ENCODE results near the gene POLR1C.
"Not testable (repeated sequence)": the region's sequence is repeated elsewhere in the genome, so short reads cannot be mapped to it uniquely, and the experiment has no call there.

POLR1C gene

DNA sequence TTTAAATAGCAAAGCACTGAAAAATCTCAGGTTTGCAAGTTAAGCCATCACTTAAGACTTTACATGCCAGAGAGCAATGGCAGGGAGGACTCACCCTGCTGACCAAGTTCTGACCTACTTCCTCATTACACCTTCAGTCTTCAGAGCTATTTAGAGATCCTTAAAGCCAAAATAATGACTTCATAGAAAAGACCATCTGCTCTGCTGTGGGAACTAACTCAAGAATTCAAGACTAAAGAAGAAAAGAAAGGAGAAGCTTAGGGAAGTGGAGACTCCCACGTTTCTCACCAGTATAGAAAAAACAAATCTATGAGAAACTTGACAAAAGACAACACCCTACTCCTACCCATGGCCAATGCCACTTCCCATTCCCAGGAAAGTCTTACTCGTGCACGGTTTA lies 30.3 kb downstream of the POLR1C start:
- no peaks in the 10 kb centered on the region for H3K9me3 Mint-ChIP-seq
- H3K36me3 Mint-ChIP-seq (ENCODE audit: low read depth): peaks cover 76% of the 10 kb centered on the region
- H3K4me1 Mint-ChIP-seq (ENCODE audit: low read depth): no peaks in the 10 kb centered on the region
- no peak overlapping the region for H3K4me3 Mint-ChIP-seq
- H3K27ac Mint-ChIP-seq: no peak overlapping the region
- H3K27me3 Mint-ChIP-seq: no peaks in the 10 kb centered on the region

DNA sequence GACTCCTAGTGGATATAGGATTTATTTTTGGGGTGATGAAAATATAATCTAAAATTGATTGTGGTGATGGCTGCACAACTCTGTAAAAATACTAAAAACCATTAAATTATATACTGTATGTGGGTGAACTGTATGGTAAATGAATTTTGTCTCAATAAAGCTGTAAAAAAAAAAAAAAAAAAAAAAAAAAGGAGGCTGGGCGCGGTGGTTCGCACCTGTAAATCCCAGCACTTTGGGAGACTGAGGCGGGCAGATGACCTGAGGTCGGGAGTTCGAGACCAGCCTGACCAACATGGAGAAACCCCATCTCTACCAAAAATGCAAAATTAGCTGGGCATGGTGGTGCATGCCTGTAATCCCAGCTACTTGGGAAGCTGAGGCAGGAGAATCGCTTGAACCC lies 40.7 kb downstream of the POLR1C start:
- H3K9me3 Mint-ChIP-seq; H3K27me3 Mint-ChIP-seq; H3K27ac Mint-ChIP-seq; H3K4me3 Mint-ChIP-seq; H3K4me1 Mint-ChIP-seq (ENCODE audit: low read depth): not testable (repeated sequence)
- H3K36me3 Mint-ChIP-seq (ENCODE audit: low read depth): peaks cover 87% of the 10 kb centered on the region

DNA sequence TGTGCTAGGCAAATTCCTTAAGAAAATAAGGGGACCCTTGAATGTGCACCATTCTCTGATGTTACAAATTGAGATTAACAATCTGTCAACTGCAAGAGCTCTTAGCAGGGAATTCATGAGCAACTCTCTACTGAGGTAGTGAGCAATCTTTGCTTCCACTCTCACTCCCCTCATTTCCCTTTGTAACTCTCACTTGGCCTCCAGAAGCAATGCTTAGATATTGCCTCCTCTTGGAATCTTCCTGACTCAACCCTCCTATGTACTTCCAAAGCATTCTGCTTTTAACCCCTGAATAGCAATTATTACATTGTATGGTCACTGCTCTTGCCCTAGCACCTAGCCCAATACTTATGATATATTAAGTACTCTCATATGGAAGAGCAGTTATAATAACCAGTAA lies 42.4 kb downstream of the POLR1C start:
- no peak overlapping the region for H3K27ac Mint-ChIP-seq
- no peaks in the 10 kb centered on the region for H3K27me3 Mint-ChIP-seq
- no peak overlapping the region for H3K4me3 Mint-ChIP-seq
- peaks cover 80% of the 10 kb centered on the region for H3K36me3 Mint-ChIP-seq (ENCODE audit: low read depth)
- no peaks in the 10 kb centered on the region for H3K9me3 Mint-ChIP-seq
- H3K4me1 Mint-ChIP-seq (ENCODE audit: low read depth): no peaks in the 10 kb centered on the region

DNA sequence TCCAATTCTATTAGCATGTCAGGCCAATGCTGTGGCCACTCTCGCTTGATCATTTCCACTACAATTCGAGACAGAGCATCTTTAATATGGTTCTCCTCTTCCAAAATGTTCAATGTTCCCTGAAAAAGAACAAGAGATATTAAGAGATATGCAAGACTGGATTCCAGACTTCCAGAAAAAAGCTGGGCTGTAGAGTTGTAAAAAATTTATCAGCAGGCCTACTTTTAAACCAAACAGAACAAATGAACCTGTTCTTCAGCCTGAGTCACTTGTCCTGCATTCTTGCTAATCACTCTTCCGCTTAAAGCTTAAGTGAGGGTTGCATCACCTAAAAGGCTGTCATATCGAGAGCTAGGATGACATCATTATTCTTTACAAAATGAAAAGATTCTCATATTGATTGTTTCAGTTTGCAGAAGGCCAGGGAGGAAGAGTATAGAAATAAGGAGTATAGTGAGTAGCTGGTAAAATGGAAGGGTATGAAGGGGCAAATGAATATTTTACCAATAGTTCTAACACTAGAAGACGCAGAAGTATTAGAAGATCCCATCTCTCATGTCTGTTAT lies 54.1 kb downstream of the POLR1C start:
- peaks cover 58% of the 10 kb centered on the region for H3K36me3 Mint-ChIP-seq (ENCODE audit: low read depth)
- H3K9me3 Mint-ChIP-seq: no peaks in the 10 kb centered on the region
- H3K4me1 Mint-ChIP-seq (ENCODE audit: low read depth): peaks cover 39% of the 10 kb centered on the region
- H3K27ac Mint-ChIP-seq: peak overlapping the region; percentile 78
- H3K4me3 Mint-ChIP-seq: peak overlapping the region; percentile 44
- no peaks in the 10 kb centered on the region for H3K27me3 Mint-ChIP-seq
